B cell (primary cell): ENCODE results near the gene STOML1. TPM values are rescaled to one million over a fixed set of nuclear protein-coding genes. Genes with fewer than 3 reads are reported as not detected.

Experiments
- ATAC-seq: fragments of 200-7000 bp; cut with Tn5 transposase; one replicate; pipeline ENCODE4 v1.10.0; 2021; ENCODE audit warnings: low read depth, mild to moderate bottlenecking, moderate number of reproducible peaks, moderate library complexity
- CTCF ChIA-PET: fragments of 350-600 bp; sonication (Branson Sonifier 250); formaldehyde crosslinking; loops from one replicate; lab custom pipeline; 2021; ENCODE audit warnings: antibody characterized with exemption, inconsistent platforms; lab: Charles Lee
- POLR2A ChIA-PET: fragments of 350-600 bp; sonication (Branson Sonifier 250); formaldehyde crosslinking; loops from one replicate; lab custom pipeline; 2021; ENCODE audit warnings: antibody characterized with exemption; lab: Charles Lee
- DNase-seq: peaks from one replicate; pipeline ENCODE4 v3.0.0; 2013
- H2AFZ ChIP-seq: 2 replicates; pipeline ENCODE4 v1.6.1; 2012; ENCODE audit warnings: mild to moderate bottlenecking, low read depth, low read length; ENCODE audit not compliant: insufficient read depth, poor library complexity, severe bottlenecking
- H3K27ac ChIP-seq, 2 donors: 1 replicate in 1 of 2; 2 replicates in 1 of 2; pipeline ENCODE4 v1.5.1; 2012 to 2013; ENCODE audit warnings: low read length in 2 of 2, mild to moderate bottlenecking in 2 of 2, moderate library complexity in 1 of 2
- H3K27me3 ChIP-seq, 4 experiments: fragments of 200-600 bp in 1 of 4; sonication (generic) in 1 of 4; replicated peaks in 1 of 4; 1 replicate in 2 of 4; 2 replicates in 2 of 4; pipeline versions ENCODE4 v1.6.1 to v1.7.0; 2013 to 2016; ENCODE audit warnings: low read length in 3 of 4, mild to moderate bottlenecking in 2 of 4, mixed read lengths in 1 of 4, moderate library complexity in 1 of 4; ENCODE audit not compliant: insufficient read depth in 4 of 4, control insufficient read depth in 3 of 4; ENCODE audit errors: control extremely low read depth in 1 of 4
- H3K36me3 ChIP-seq, 2 experiments: replicated peaks in 1 of 2; 1 replicate in 1 of 2; 2 replicates in 1 of 2; pipeline versions ENCODE4 v1.6.1 to v1.7.1; 2013; ENCODE audit warnings: low read length in 1 of 2; ENCODE audit not compliant: insufficient read depth in 2 of 2, control insufficient read depth in 1 of 2; ENCODE audit errors: control extremely low read depth in 1 of 2, extremely low read depth in 1 of 2
- H3K4me1 ChIP-seq, 2 donors: fragments of 200-600 bp in 1 of 2; sonication (generic) in 1 of 2; 1 replicate in 1 of 2; 2 replicates in 1 of 2; pipeline versions ENCODE4 v1.5.1 to v1.6.1; 2013 to 2017; ENCODE audit warnings: low read length in 2 of 2; ENCODE audit not compliant: control insufficient read depth in 2 of 2, insufficient read depth in 2 of 2
- H3K4me2 ChIP-seq: replicated peaks from 2 replicates; pipeline ENCODE3; 2012; ENCODE audit warnings: mild to moderate bottlenecking, low read depth, low read length; ENCODE audit not compliant: poor library complexity, severe bottlenecking
- H3K4me3 ChIP-seq, 5 experiments: fragments of 200-600 bp in 1 of 5; sonication (generic) in 1 of 5; 1 replicate in 3 of 5; 2 replicates in 2 of 5; pipeline versions ENCODE4 v1.5.1 to v1.7.0; 2011 to 2016; ENCODE audit warnings: low read length in 4 of 5, mild to moderate bottlenecking in 4 of 5, low read depth in 2 of 5, control low read depth in 1 of 5, moderate library complexity in 1 of 5; ENCODE audit not compliant: insufficient read depth in 1 of 5; ENCODE audit errors: control extremely low read depth in 1 of 5, extremely low read depth in 1 of 5
- H3K79me2 ChIP-seq: fragments of 200-600 bp; sonication (generic); one replicate; pipeline ENCODE4 v1.6.0; 2016; ENCODE audit warnings: low read length; ENCODE audit not compliant: control insufficient read depth, insufficient read depth
- H3K9ac ChIP-seq: fragments of 200-600 bp; sonication (generic); 2 replicates; pipeline ENCODE4 v1.6.1; 2017; ENCODE audit warnings: mild to moderate bottlenecking, low read length, moderate library complexity
- H3K9me3 ChIP-seq, 3 donors: one replicate each; pipeline versions ENCODE4 v1.6.1 to v1.7.1; 2013; ENCODE audit warnings: low read length in 2 of 3; ENCODE audit not compliant: control insufficient read depth in 2 of 3, insufficient read depth in 1 of 3; ENCODE audit errors: control extremely low read depth in 1 of 3
- H4K20me1 ChIP-seq: 2 replicates; pipeline ENCODE4 v1.6.0; 2012; ENCODE audit warnings: mild to moderate bottlenecking, low read length; ENCODE audit not compliant: insufficient read depth, control insufficient read depth, poor library complexity, severe bottlenecking
- H3K27ac Mint-ChIP-seq: one replicate; pipeline ENCODE4 v1.8.0; 2021; ENCODE audit warnings: mixed read lengths
- H3K27me3 Mint-ChIP-seq: one replicate; pipeline ENCODE4 v1.8.0; 2021; ENCODE audit warnings: mixed read lengths
- H3K4me1 Mint-ChIP-seq: one replicate; pipeline ENCODE4 v1.8.0; 2021; ENCODE audit warnings: mixed read lengths
- H3K4me3 Mint-ChIP-seq: one replicate; pipeline ENCODE4 v1.8.0; 2021; ENCODE audit warnings: mixed read lengths
- H3K9me3 Mint-ChIP-seq: one replicate; pipeline ENCODE4 v1.8.0; 2022; ENCODE audit warnings: mixed read lengths; ENCODE audit not compliant: insufficient read depth
- CTCF ChIP-seq: fragments of 200-600 bp; IDR thresholded peaks from one replicate; pipeline ENCODE4 v1.8.0; 2022; ENCODE audit warnings: antibody characterized with exemption, mild to moderate bottlenecking
- EZH2 ChIP-seq: IDR thresholded peaks from 2 replicates; pipeline ENCODE4 v1.6.1; 2012; ENCODE audit warnings: borderline replicate concordance, low read depth, mild to moderate bottlenecking, moderate library complexity, low read length; ENCODE audit not compliant: insufficient read depth, poor library complexity, severe bottlenecking
- WGBS: methylation state at CpG from one replicate; pipeline ENCODE4 v1.1.5; 2013; ENCODE audit warnings: missing lambda C conversion rate; ENCODE audit not compliant: insufficient coverage; 5-methylcytosine and 5-hydroxymethylcytosine counted together
- intact Hi-C: fragments of 100-400 bp; cut with micrococcal nuclease; formaldehyde crosslinking; loops from one replicate; pipeline ENCODE4 v1.10.0; 2022
- polyA plus RNA-seq: library from polyadenylated mRNA; depleted of rRNA; stranded (reverse); fragments of >200 nt; gene quantifications from 2 replicates; pipeline ENCODE4 v1.2.3, GENCODE V29; 2012
- total RNA-seq, 2 donors: library from RNA; stranded (reverse); fragments of 120-200 nt in 1 of 2; gene quantifications; 1 replicate in 1 of 2; 2 replicates in 1 of 2; pipeline versions ENCODE4 v1.2.3 to v1.2.4, GENCODE V29; 2013 to 2022

Gene STOML1
- total and polyA plus RNA-seq, 2 donors (not counting 1 experiment from before 2014, with no cell fraction given): 6.2 to 11.3 TPM

- Mint-ChIP-seq H3K27ac (peak overlapping the region; percentile 60), H3K4me1 (peaks cover 21% of the 10 kb centered on the region), H3K4me3 (peak overlapping the region; percentile 82), H3K9me3 (no peaks in the 10 kb centered on the region), H3K27me3 (peaks cover 3% of the 10 kb centered on the region)
- no peaks in the 10 kb centered on the region for H3K9me3 ChIP-seq
- ATAC-seq (peak; percentile 39), DNase-seq (peak; percentile 58)
- 0% methylated on average over 1 of the region's 2 CpGs for WGBS
- H3K4me3 ChIP-seq: peak overlapping the region in 4 of 5 experiments; percentile 17 to 47 (median 44)
- peaks cover 19 to 26% of the 10 kb centered on the region in 2 donors for H3K4me1 ChIP-seq
- no peaks in the 10 kb centered on the region for H3K36me3 ChIP-seq
- H3K4me2 ChIP-seq: peak overlapping the region; percentile 79
- H3K27ac ChIP-seq: no peak overlapping the region
- H4K20me1 ChIP-seq: no peaks in the 10 kb centered on the region
- TF ChIP-seq EZH2 (no peak), CTCF (no peak)
- intact Hi-C loops: no loop called here
- no peaks in the 10 kb centered on the region for H3K79me2 ChIP-seq
- POLR2A ChIA-PET: no interaction called here
- CTCF ChIA-PET: interaction anchor here (0.6 to 3.2 kb wide), 9 partner anchors 9 to 44 kb away, joined by 3 to 20 read pairs (median 4); no protein-coding TSS in a partner anchor
- H3K9ac ChIP-seq: peak overlapping the region; percentile 52
- no peak overlapping the region for H2AFZ ChIP-seq
- H3K27me3 ChIP-seq: no peaks in the 10 kb centered on the region
Observed at GRCh38 chr15:73965758-73966113, 26.4 kb downstream of the STOML1 start.

- TF ChIP-seq EZH2 (no peak), CTCF (peak; percentile 62)
- Histone ChIP-seq H3K4me1 (peaks cover 19 to 26% of the 10 kb centered on the region in 2 donors), H3K27ac (no peak overlapping the region), H4K20me1 (no peaks in the 10 kb centered on the region), H3K4me3 (peak overlapping the region in 4 of 5 experiments; percentile 17 to 47 (median 44)), H3K79me2 (no peaks in the 10 kb centered on the region), H3K4me2 (peak overlapping the region; percentile 79), H2AFZ (peak overlapping the region; percentile 46), H3K9me3 (no peaks in the 10 kb centered on the region), H3K36me3 (no peaks in the 10 kb centered on the region), H3K9ac (peak overlapping the region; percentile 52), H3K27me3 (no peaks in the 10 kb centered on the region)
- H3K4me3 Mint-ChIP-seq: peak overlapping the region; percentile 82
- peaks cover 3% of the 10 kb centered on the region for H3K27me3 Mint-ChIP-seq
- intact Hi-C loops: no loop called here
- peak; percentile 46 for ATAC-seq
- H3K9me3 Mint-ChIP-seq: no peaks in the 10 kb centered on the region
- H3K27ac Mint-ChIP-seq: no peak overlapping the region
- DNase-seq: peak; percentile 44
- WGBS: 12% methylated on average over 10 of the region's 13 CpGs
- H3K4me1 Mint-ChIP-seq: peaks cover 21% of the 10 kb centered on the region
- CTCF ChIA-PET: interaction anchor here (0.6 to 3.2 kb wide), 11 partner anchors 8 to 45 kb away, joined by 3 to 20 read pairs (median 4); no protein-coding TSS in a partner anchor
- POLR2A ChIA-PET: no interaction called here
Observed at GRCh38 chr15:73965094-73965757, 26.9 kb downstream of the STOML1 start.
